HepG2 (cell line): ENCODE data around the gene HIBADH. TPM values are rescaled to one million over a fixed set of nuclear protein-coding genes. Genes with fewer than 3 reads are reported as not detected.
A peak's percentile ranks its signal among the peaks of the same experiment; 100 is the strongest.

Experiments
- ATAC-seq: fragments of 200-7000 bp; cut with Tn5 transposase; 3 replicates; pipeline ENCODE4 v1.9.1; 2020; ENCODE audit warnings: mild to moderate bottlenecking, moderate library complexity
- BruUV-seq: library from RNA; stranded (reverse); fragments of 400-500 nt; replicated peaks from 2 replicates; lab custom pipeline; 2021; lab: Mats Ljungman, UMichigan
- CTCF ChIA-PET: fragments of 300-600 bp; formaldehyde crosslinking; extraction: SDS; loops from one replicate; lab custom pipeline; 2021; ENCODE audit warnings: low total read pairs, inconsistent platforms, low intra/inter-chr PET ratio; lab: Yijun Ruan, JAX
- POLR2A ChIA-PET: fragments of 350-600 bp; sonication (Branson Sonifier 250); formaldehyde crosslinking; loops from one replicate; lab custom pipeline; 2020; ENCODE audit warnings: antibody characterized with exemption, inconsistent platforms; lab: Yijun Ruan, JAX
- DNase-seq: peaks from one replicate; pipeline ENCODE4 v3.0.0-alpha.2; 2015; ENCODE audit warnings: low spot score
- FAIRE-seq: peaks from 3 replicates; lab custom pipeline; 2011; peaks lifted over from hg19 to GRCh38; lab: Jason Lieb, UNC
- H2AFZ ChIP-seq: one replicate; pipeline ENCODE4 v1.6.1; 2011; ENCODE audit warnings: low read length, inconsistent platforms
- H3K27ac ChIP-seq: fragments of 300-600 bp; 3 replicates; pipeline ENCODE4 v1.8.0; 2011; ENCODE audit warnings: mixed run types, mild to moderate bottlenecking, mixed read lengths, low read length, inconsistent platforms; ENCODE audit not compliant: insufficient read depth; ENCODE audit errors: extremely low read length
- H3K27me3 ChIP-seq, 2 experiments: fragments of 200-600 bp in 1 of 2; 2 replicates in 1 of 2; 3 replicates in 1 of 2; pipeline versions ENCODE4 v1.6.0 to v1.8.0; 2011; ENCODE audit warnings: low read length in 2 of 2, mild to moderate bottlenecking in 2 of 2, moderate library complexity in 2 of 2, inconsistent platforms in 1 of 2; ENCODE audit not compliant: insufficient read depth in 2 of 2, control insufficient read depth in 1 of 2
- H3K36me3 ChIP-seq, 2 experiments: fragments of 200-600 bp in 1 of 2; replicated peaks in 1 of 2; 2 replicates in 1 of 2; 3 replicates in 1 of 2; pipeline versions ENCODE4 v1.5.1 to v1.8.0; 2011; ENCODE audit warnings: low read length in 2 of 2, inconsistent platforms in 1 of 2; ENCODE audit not compliant: insufficient read depth in 2 of 2, control insufficient read depth in 1 of 2
- H3K4me1 ChIP-seq: 2 replicates; pipeline ENCODE4 v1.5.1; 2012; ENCODE audit warnings: low read length, inconsistent platforms; ENCODE audit not compliant: insufficient read depth
- H3K4me2 ChIP-seq: 2 replicates; pipeline ENCODE4 v1.6.0; 2011; ENCODE audit warnings: low read depth, low read length, inconsistent platforms
- H3K4me3 ChIP-seq, 3 experiments: fragments of 200-600 bp in 1 of 3; sonication (generic), shearing (Covaris generic) in 1 of 3; replicated peaks in 1 of 3; 2 replicates each; pipeline ENCODE4 v1.5.1; 2011 to 2016; ENCODE audit warnings: low read length in 3 of 3, inconsistent platforms in 2 of 3, low read depth in 2 of 3, mild to moderate bottlenecking in 2 of 3, control low read depth in 1 of 3, mixed read lengths in 1 of 3; ENCODE audit not compliant: insufficient read depth in 1 of 3
- H3K79me2 ChIP-seq: one replicate; pipeline ENCODE4 v1.6.1; 2011; ENCODE audit warnings: low read length, inconsistent platforms; ENCODE audit not compliant: insufficient read depth
- H3K9ac ChIP-seq: 2 replicates; pipeline ENCODE4 v1.6.0; 2011; ENCODE audit warnings: mild to moderate bottlenecking, low read depth, low read length, inconsistent platforms; ENCODE audit not compliant: insufficient read depth
- H3K9me3 ChIP-seq: 2 replicates; pipeline ENCODE4 v1.5.1; 2012; ENCODE audit warnings: mild to moderate bottlenecking, low read length
- H4K20me1 ChIP-seq: 2 replicates; pipeline ENCODE4 v1.6.0; 2011; ENCODE audit warnings: inconsistent platforms, mild to moderate bottlenecking, low read length, moderate library complexity; ENCODE audit not compliant: insufficient read depth
- ATF2 ChIP-seq: sonication (generic); formaldehyde crosslinking; IDR thresholded peaks from 2 replicates; pipeline ENCODE4 v1.4.0; 2020; ENCODE audit warnings: missing genetic modification reagents
- ATF4 ChIP-seq, 2 experiments: fragments of 450-650 bp in 1 of 2; sonication (generic) in 1 of 2; formaldehyde crosslinking; IDR thresholded peaks; 2 replicates each; pipeline versions ENCODE4 v1.5.0 to v1.8.0; 2020 to 2022; ENCODE audit warnings: mild to moderate bottlenecking in 1 of 2, missing genetic modification reagents in 1 of 2
- ATF7 ChIP-seq, 2 experiments: fragments of 450-650 bp in 1 of 2; sonication (generic) in 1 of 2; formaldehyde crosslinking in 1 of 2; IDR thresholded peaks; 2 replicates each; pipeline versions ENCODE4 v1.4.0 to v1.6.1; 2016 to 2020; ENCODE audit warnings: antibody characterized with exemption in 1 of 2, mild to moderate bottlenecking in 1 of 2, missing genetic modification reagents in 1 of 2
- CEBPB ChIP-seq: IDR thresholded peaks from 2 replicates; pipeline ENCODE4 v1.6.1; 2011; ENCODE audit warnings: low read depth, low read length, improper control_type of control experiment, borderline replicate concordance
- CEBPG ChIP-seq: IDR thresholded peaks from 2 replicates; pipeline ENCODE4 v1.6.1; 2016
- CHD4 ChIP-seq: fragments of 200-600 bp; sonication (generic); IDR thresholded peaks from 2 replicates; pipeline ENCODE4 v1.7.0; 2017; ENCODE audit warnings: mild to moderate bottlenecking, low read length, borderline replicate concordance
- FOXP1 ChIP-seq, 2 experiments: fragments of 450-650 bp in 1 of 2; IDR thresholded peaks; 2 replicates each; pipeline ENCODE4 v1.6.1; 2017 to 2018; ENCODE audit warnings: antibody characterized with exemption in 1 of 2
- GATAD2A ChIP-seq: IDR thresholded peaks from 2 replicates; pipeline ENCODE4 v1.6.1; 2016
- HOXD1 ChIP-seq: sonication (generic); formaldehyde crosslinking; IDR thresholded peaks from 2 replicates; pipeline ENCODE4 v1.5.0; 2020; ENCODE audit warnings: missing genetic modification reagents
- MIER2 ChIP-seq: IDR thresholded peaks from 2 replicates; pipeline ENCODE4 v1.6.1; 2016; ENCODE audit warnings: missing biosample characterization, missing genetic modification reagents
- MYNN ChIP-seq: sonication (generic); formaldehyde crosslinking; IDR thresholded peaks from 2 replicates; pipeline ENCODE4 v1.4.0; 2020; ENCODE audit warnings: mild to moderate bottlenecking, low read depth, missing genetic modification reagents
- NCOA2 ChIP-seq: sonication (generic); formaldehyde crosslinking; IDR thresholded peaks from 2 replicates; pipeline ENCODE4 v1.8.0; 2022; ENCODE audit warnings: inconsistent platforms
- SIN3B ChIP-seq: fragments of 150-350 bp; IDR thresholded peaks from 2 replicates; pipeline ENCODE4 v1.6.1; 2014; ENCODE audit warnings: low read length
- YY1 ChIP-seq: IDR thresholded peaks from 2 replicates; pipeline ENCODE4 v1.6.1; 2011; ENCODE audit warnings: low read length, low read depth, moderate library complexity, mild to moderate bottlenecking; ENCODE audit not compliant: insufficient read depth, insufficient replicate concordance
- ZBTB21 ChIP-seq: sonication (generic); formaldehyde crosslinking; IDR thresholded peaks from 2 replicates; pipeline ENCODE4 v1.4.0; 2020; ENCODE audit warnings: missing genetic modification reagents
- ZBTB37 ChIP-seq: sonication (generic); formaldehyde crosslinking; IDR thresholded peaks from 2 replicates; pipeline ENCODE4 v1.4.0; 2020; ENCODE audit warnings: mild to moderate bottlenecking, missing genetic modification reagents
- ZBTB7B ChIP-seq: sonication (generic); formaldehyde crosslinking; IDR thresholded peaks from 2 replicates; pipeline ENCODE4 v1.4.0; 2020; ENCODE audit warnings: missing genetic modification reagents
- ZNF382 ChIP-seq: sonication (generic); formaldehyde crosslinking; IDR thresholded peaks from 2 replicates; pipeline ENCODE4 v1.5.0; 2020; ENCODE audit warnings: missing genetic modification reagents, mild to moderate bottlenecking, borderline replicate concordance
- ZNF605 ChIP-seq: sonication (generic); formaldehyde crosslinking; IDR thresholded peaks from 2 replicates; pipeline ENCODE4 v1.8.0; 2022; ENCODE audit warnings: mild to moderate bottlenecking, missing genetic modification reagents
- ZNF614 ChIP-seq: IDR thresholded peaks from 2 replicates; pipeline ENCODE4 v1.6.1; 2018; ENCODE audit warnings: missing biosample characterization, missing genetic modification reagents, inconsistent platforms, borderline replicate concordance
- ZNF672 ChIP-seq: sonication (generic); formaldehyde crosslinking; IDR thresholded peaks from 2 replicates; pipeline ENCODE4 v1.8.1; 2022; ENCODE audit warnings: missing genetic modification reagents
- ZNF891 ChIP-seq: sonication (generic); formaldehyde crosslinking; IDR thresholded peaks from 2 replicates; pipeline ENCODE4 v1.5.0; 2020; ENCODE audit warnings: mild to moderate bottlenecking, missing genetic modification reagents
- WGBS: methylation state at CpG from one replicate; pipeline ENCODE4 v1.1.6; 2017; ENCODE audit warnings: low lambda C conversion rate; 5-methylcytosine and 5-hydroxymethylcytosine counted together
- in situ Hi-C: cut with HindIII; loops from 2 replicates; pipeline ENCODE4 v1.10.0; 2017; ENCODE audit warnings: low pct_unique_long_range_greater_than_20kb; ENCODE audit not compliant: extremely low pct_ligation_motif_present
- intact Hi-C: fragments of 100-400 bp; cut with micrococcal nuclease; formaldehyde crosslinking; loops from one replicate; pipeline ENCODE4 v1.10.0; 2022; ENCODE audit not compliant: unreplicated experiment
- polyA plus RNA-seq, 8 experiments: library from polyadenylated mRNA; depleted of rRNA in 3 of 8; stranded (reverse) in 7 of 8; unstranded in 1 of 8; fragments of >200 nt; fragmentation: Illumina TruSeq in 4 of 8; extraction: Trizol in 4 of 8; gene quantifications; 2 replicates each; pipeline versions ENCODE4 v1.2.1 to v1.2.3, GENCODE V29; 2011 to 2016; ENCODE audit warnings: low read depth in 4 of 8, missing spikeins in 1 of 8, mixed read lengths in 1 of 8; ENCODE audit not compliant: insufficient read depth in 1 of 8
- total RNA-seq, 5 experiments: library from RNA; depleted of rRNA; stranded (reverse); fragments of >200 nt; fragmentation: Illumina TruSeq; extraction: Trizol; gene quantifications; 2 replicates each; pipeline ENCODE4 v1.2.3, GENCODE V29; 2016; ENCODE audit warnings: low read depth in 1 of 5

HIBADH gene
- total and polyA plus RNA-seq, 2 of the 13 experiments (the other 11 are each of a cell fraction or from before 2014, with no cell fraction given) = 49.9 to 59.5 TPM

GRCh38 chr7:27616914-27617548 is 45.7 kb downstream of the HIBADH start:
- H3K4me3 ChIP-seq = peak overlapping the region; percentile 51 to 64 (median 58)
- H3K9ac ChIP-seq = peak overlapping the region; percentile 73
- 16% methylated on average over 3 of the region's 3 CpGs for WGBS
- peaks cover 0 to 2% of the 10 kb centered on the region in 2 experiments; a peak in 3 of 5 replicates for H3K36me3 ChIP-seq
- ChIA-PET CTCF (no interaction called here), POLR2A (interaction anchor here (0.7 to 2.5 kb wide), 8 partner anchors 11 to 421 kb away, joined by 3 to 27 read pairs (median 4); partner anchors contain the start of genes HIBADH and TAX1BP1)
- peak overlapping the region; percentile 90 for H3K4me2 ChIP-seq
- H3K27me3 ChIP-seq = no peaks in the 10 kb centered on the region
- peak overlapping the region; percentile 97 for H3K27ac ChIP-seq
- DNase-seq = peak; percentile 12
- H4K20me1 ChIP-seq = no peaks in the 10 kb centered on the region
- peak; percentile 36 for ATAC-seq
- no peak for FAIRE-seq
- BruUV-seq = TSS peak; percentile 71
- intact Hi-C loops = loop anchor here (1.0 kb wide), 1 partner anchor 43 kb away; no protein-coding TSS in a partner anchor
- H2AFZ ChIP-seq = no peak overlapping the region
- peaks cover 35% of the 10 kb centered on the region for H3K4me1 ChIP-seq
- no peak for TF ChIP-seq ZNF891 (CRISPR knock-in tag)
- TF ChIP-seq ATF2 (CRISPR knock-in tag) = peak; percentile 5; the same call in 1 of the 2 replicates
- 0 out of 2 replicates have a peak, but pooled peaks have one; percentile 3 for TF ChIP-seq GATAD2A (CRISPR knock-in tag)
- TF ChIP-seq ZBTB21 (CRISPR knock-in tag) = peak; percentile 48; the same call in 1 of the 2 replicates
- peak; percentile 30 for TF ChIP-seq YY1
- peak; percentile 80 for TF ChIP-seq CEBPB
- TF ChIP-seq ZNF672 (CRISPR knock-in tag) = no peak
- no peak for TF ChIP-seq ZNF605 (CRISPR knock-in tag)
- no peak for TF ChIP-seq ZNF382 (CRISPR knock-in tag)
- TF ChIP-seq CHD4 = 0 out of 2 replicates have a peak, but pooled peaks have one; percentile 32
- no peak for TF ChIP-seq ZBTB37 (CRISPR knock-in tag)
- TF ChIP-seq MIER2 (CRISPR knock-in tag) = no peak
- TF ChIP-seq MYNN = no peak
- TF ChIP-seq ATF4 (CRISPR knock-in tag; IDR thresholded peaks at IDR 0.05) = 0 out of 4 replicates have a peak, but pooled peaks of 1 of the 2 experiments have one; percentile 50
- no peak for TF ChIP-seq FOXP1 (IDR thresholded peaks at IDR 0.05)
- no peak for TF ChIP-seq FOXP1 (CRISPR knock-in tag; IDR thresholded peaks at IDR 0.05)
- peak; percentile 80 for TF ChIP-seq CEBPG (CRISPR knock-in tag)
- no peak for TF ChIP-seq ZBTB7B (CRISPR knock-in tag)
- no peak for TF ChIP-seq HOXD1 (CRISPR knock-in tag)
- TF ChIP-seq NCOA2 (CRISPR knock-in tag) = 0 out of 2 replicates have a peak, but pooled peaks have one; percentile 22
- peak; percentile 73 for TF ChIP-seq ATF7 (IDR thresholded peaks at IDR 0.05)
- no peak for TF ChIP-seq ATF7 (CRISPR knock-in tag; IDR thresholded peaks at IDR 0.05)
- no peak for TF ChIP-seq SIN3B
- TF ChIP-seq ZNF614 (CRISPR knock-in tag) = no peak
- H3K79me2 ChIP-seq = peaks cover 12% of the 10 kb centered on the region
- H3K9me3 ChIP-seq = peaks cover 28% of the 10 kb centered on the region
- in situ Hi-C loops = no loop called here
